Esophagus muscularis mucosa (tissue), 4 donors: ENCODE results near the gene ECE1.

Experiments
- CTCF ChIP-seq, 3 experiments: fragments of 200-600 bp in 2 of 3; fragments of 450-650 bp in 1 of 3; sonication (generic) in 2 of 3; IDR thresholded peaks; one replicate each; pipeline ENCODE4 v1.5.1; 2017 to 2019; ENCODE audit warnings: antibody characterized with exemption in 3 of 3, mild to moderate bottlenecking in 2 of 3, moderate library complexity in 1 of 3
- EP300 ChIP-seq: sonication (generic); formaldehyde crosslinking; IDR thresholded peaks from one replicate; pipeline ENCODE4 v1.6.1; 2017; ENCODE audit warnings: antibody characterized with exemption
- POLR2A ChIP-seq: fragments of 450-650 bp; IDR thresholded peaks from one replicate; pipeline ENCODE4 v1.6.1; 2017; ENCODE audit warnings: antibody characterized with exemption, moderate library complexity, mild to moderate bottlenecking, low read depth
- POLR2AphosphoS5 ChIP-seq, 2 donors: sonication (generic); formaldehyde crosslinking; IDR thresholded peaks; one replicate each; pipeline ENCODE4 v1.6.1; 2017; ENCODE audit warnings: antibody characterized with exemption in 2 of 2

GRCh38 chr1:21332554-21333311 lies 42.5 kb upstream of the ECE1 start:
- no peak for TF ChIP-seq CTCF (IDR thresholded peaks at IDR 0.05)
- no peak for TF ChIP-seq EP300
- TF ChIP-seq POLR2AphosphoS5 (IDR thresholded peaks at IDR 0.05) = no peak
- TF ChIP-seq POLR2A = no peak
